Stimulated activated naive CD8-positive, alpha-beta T cell treated with anti-CD3 and anti-CD28 coated beads, Interleukin-15, Interleukin-2, amounts not matched to agents 100 U/mL and 50 U/mL, for 24 hours (primary cell): ENCODE results near the gene POU2F1.
A peak's percentile ranks its signal among the peaks of the same experiment; 100 is the strongest.
"Not testable (repeated sequence)": the region's sequence is repeated elsewhere in the genome, so short reads cannot be mapped to it uniquely, and the experiment has no call there.

Experiments
- ATAC-seq: fragments of 150-1000 bp; cut with Tn5 transposase; one replicate; pipeline ENCODE4 v1.10.0; 2021
- DNase-seq: peaks from one replicate; pipeline ENCODE4 v3.0.0; 2021

Gene POU2F1

DNA sequence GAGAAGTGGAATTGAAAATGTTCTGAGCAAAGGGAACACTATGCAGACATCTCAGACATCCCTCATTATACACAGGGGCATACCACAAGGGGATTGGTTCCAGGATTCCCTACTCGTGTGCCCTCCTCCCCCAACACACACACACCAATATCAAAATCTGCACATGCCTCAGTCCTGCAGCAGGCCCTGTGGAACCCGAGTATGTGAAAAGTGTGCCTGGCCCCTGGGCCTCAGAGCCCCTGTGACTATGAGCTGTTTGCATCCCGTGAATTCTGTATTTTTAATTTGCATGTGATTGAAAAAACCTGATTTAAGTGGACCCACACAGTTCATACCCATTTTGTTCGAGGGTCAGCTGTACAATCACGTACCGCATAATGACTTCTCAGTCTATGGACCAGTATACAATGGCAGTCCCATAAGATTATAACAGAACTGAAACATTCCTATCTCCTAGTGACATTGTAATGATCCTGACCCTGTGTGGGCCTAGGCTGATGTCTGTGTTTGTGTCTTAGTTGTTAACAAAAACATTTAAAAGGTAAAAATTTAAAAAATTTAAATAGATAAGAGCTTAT lies 11.3 kb downstream of the POU2F1 start:
- DNase-seq (no peak), ATAC-seq (no peak)

- DNase-seq: no peak
- ATAC-seq: no peak
These were observed 12.1 kb downstream of the POU2F1 start for GRCh38 chr1:167232801-167233200.

GRCh38 chr1:167233373-167233772 lies 12.7 kb downstream of the POU2F1 start:
- no peak for ATAC-seq
- DNase-seq: no peak

- ATAC-seq: no peak
- no peak for DNase-seq
These were observed 16.3 kb downstream of the POU2F1 start for GRCh38 chr1:167237000-167237399.

DNA sequence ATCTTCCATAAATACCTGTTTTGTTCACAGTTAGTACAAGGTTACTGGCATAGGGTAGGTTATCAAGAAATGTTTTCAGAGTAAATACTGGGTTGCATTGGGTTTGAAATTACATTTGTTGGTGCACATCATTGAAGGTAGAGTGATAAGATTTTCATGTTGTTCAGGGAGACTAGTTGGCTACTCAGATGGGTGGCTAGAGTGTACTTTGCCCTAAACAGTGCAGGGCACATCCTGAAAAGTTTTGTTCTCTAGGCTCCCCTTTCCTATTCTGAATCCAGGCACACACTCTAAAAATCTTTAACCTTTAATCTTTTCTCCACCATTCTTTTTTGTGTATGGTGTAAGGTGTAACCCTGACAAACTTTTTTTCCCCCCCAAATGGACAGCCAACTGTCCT lies 18.0 kb downstream of the POU2F1 start:
- ATAC-seq: no peak

DNA sequence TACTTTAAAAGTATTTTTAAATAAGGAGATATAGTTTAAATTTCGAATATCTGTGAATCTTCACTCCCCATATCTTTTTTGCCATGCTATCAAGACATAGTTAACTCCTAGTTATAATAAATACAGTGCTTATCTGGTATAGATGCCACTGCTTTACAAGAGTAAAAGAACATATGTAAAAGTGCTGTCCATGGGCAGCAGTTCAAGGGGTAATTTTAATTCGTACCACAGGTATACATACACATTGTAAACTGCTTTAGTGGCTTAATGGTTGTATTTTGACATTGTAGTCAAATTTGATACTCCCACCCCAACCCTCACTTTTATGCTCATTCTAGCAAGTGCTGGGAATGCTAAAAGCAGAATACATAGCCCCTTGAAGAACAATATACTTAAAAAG lies 18.6 kb downstream of the POU2F1 start:
- no peak for ATAC-seq
- no peak for DNase-seq

More for the DNA sequence above, 18.0 kb downstream of the POU2F1 start:
- DNase-seq: no peak

DNA sequence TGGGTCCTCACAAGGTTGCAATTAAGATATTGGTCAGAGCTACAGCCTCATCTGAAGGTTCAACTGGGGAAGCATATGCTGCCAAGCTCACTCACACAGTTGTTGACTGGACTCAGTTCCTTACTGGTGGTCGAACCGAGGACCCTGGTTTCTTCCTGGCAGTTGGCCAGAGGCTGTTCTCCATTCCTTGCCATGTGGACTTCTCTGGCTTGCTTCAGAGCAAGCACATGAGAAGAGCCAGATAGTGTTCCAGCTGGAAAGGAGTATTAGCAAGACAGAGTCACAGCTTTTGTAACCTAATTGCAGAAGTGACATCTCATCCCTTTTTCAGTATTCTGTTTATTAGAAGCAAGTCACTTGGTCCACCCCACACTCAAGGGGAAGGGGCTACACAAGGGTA lies 23.6 kb downstream of the POU2F1 start:
- DNase-seq: no peak
- ATAC-seq: no peak

DNA sequence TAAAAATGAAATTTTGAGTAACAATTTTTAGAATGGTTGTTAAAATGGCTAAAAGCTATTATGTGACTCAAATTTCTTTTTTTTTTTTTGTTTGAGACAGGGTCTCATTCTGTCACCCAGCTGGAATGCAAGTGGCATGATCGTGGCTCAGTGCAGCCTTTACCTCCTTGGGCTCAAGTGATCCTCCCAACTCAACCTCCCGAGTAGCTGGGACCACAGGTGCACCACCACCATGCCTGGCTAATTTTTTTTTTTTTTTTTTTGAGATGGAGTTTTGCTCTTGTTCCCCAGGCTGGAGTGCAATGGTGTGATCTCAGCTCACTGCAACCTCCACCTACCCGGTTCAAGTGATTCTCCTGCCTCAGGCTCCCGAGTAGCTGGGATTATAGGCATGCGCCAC lies 24.5 kb downstream of the POU2F1 start:
- not testable (repeated sequence) for DNase-seq, ATAC-seq

DNA sequence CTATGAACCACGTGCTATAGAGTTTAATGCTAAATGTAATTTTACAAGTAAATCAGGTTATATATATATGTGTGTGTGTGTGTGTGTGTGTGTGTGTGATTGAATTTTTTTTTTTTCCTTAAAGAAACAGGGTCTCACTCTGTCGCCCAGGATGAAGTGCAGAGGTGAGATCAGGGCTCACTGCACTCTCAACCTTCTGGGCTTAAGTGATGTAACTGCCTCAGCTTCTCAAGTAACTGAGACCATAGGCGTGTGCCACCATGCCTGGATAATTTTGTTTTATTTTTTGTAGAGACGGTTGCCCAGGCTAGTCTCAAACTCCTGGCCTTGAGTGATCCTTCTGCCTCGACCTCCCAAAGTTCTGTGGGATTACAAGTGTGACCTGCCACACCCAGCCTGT lies 26.3 kb downstream of the POU2F1 start:
- no peak for ATAC-seq
- no peak for DNase-seq

DNA sequence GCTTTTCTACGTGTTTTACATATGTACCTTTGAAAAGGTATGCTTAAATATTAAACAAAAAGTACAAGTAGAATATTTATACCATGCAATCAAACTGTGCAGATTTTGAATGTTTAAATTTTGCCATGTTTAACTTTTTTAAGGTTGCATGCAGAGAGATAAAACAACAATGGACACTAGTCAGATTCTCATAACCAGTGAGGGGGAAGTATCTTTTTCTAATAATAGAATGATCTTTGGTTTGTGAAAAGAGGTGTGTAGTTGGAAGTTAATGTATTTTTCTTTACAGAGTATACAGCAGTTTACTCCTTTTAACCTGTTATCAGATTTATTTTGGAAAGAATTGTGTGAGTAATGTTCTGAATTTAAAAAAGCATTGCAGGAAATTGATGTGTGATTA lies 27.1 kb downstream of the POU2F1 start:
- no peak for ATAC-seq
- DNase-seq: no peak

- DNase-seq (no peak), ATAC-seq (no peak)
These were observed 28.3 kb downstream of the POU2F1 start for GRCh38 chr1:167248707-167249642.

DNA sequence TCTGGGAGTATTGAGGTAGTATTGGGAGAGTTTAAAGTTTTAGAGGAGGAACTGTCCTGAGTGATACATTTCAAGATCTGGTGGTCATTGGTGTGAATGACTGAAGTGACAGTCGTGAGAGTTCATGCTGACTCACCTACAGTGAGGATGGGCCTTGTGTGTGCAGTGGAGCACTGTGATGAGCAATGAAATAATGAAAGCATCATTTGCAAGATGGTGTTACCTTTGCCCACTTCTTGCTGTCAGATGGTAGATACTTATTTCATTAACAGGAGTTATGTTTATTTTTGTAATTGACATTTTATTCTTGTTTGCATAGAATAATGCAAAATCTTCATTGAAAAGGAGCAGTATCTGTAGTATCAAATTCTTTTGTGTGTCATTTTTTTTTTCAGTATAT lies 29.0 kb downstream of the POU2F1 start:
- no peak for DNase-seq
- peak; percentile 89 for ATAC-seq

GRCh38 chr1:167250482-167250881 lies 29.8 kb downstream of the POU2F1 start:
- DNase-seq: no peak
- ATAC-seq: no peak

GRCh38 chr1:167251472-167251871 lies 30.8 kb downstream of the POU2F1 start:
- no peak for DNase-seq
- no peak for ATAC-seq

- ATAC-seq (no peak), DNase-seq (no peak)
These were observed 32.3 kb downstream of the POU2F1 start for GRCh38 chr1:167252986-167253385.

GRCh38 chr1:167258858-167259257 lies 38.2 kb downstream of the POU2F1 start:
- ATAC-seq (no peak), DNase-seq (no peak)

DNA sequence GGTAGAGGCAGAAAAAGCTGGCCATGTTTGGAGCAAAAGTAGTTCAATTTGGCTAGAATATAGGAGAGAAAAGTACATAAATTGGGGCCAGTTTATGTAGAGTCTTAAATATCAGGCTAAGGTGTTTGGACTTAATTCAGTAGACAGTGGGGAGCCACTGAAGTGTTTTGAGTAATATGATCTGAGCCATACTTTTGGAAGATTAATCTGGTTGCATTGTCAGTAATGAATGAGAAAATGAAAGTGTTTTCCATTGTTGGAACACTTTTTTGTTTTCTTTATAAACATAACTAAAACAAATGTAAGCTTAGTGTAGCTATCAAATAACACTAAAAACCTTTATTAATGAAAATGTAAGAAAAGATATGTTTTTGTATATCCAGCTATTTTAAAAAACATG lies 42.1 kb downstream of the POU2F1 start:
- ATAC-seq (no peak), DNase-seq (no peak)

- no peak for ATAC-seq
- no peak for DNase-seq
These were observed 42.7 kb downstream of the POU2F1 start for GRCh38 chr1:167263344-167263743.

GRCh38 chr1:167263819-167264464 lies 43.3 kb downstream of the POU2F1 start:
- DNase-seq (no peak), ATAC-seq (peak; percentile 60)

DNA sequence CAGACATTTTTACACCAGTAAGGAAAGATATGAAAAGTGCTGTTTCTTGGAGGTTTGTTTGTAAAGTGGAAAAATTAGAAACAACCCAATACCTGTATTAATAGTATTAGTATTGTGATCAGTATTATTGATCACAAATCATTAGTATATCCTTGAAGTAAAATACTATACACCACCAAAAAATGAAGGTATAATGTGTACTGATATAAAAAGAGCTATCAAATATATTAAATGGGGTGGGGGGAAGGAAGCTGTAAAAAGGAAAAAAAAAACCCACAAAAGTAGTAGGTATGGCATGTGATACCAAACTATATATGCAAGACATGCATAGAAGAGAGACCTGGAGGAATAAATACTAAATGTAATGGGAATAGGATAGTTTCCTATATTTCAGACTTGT lies 46.3 kb downstream of the POU2F1 start:
- DNase-seq: no peak
- ATAC-seq: no peak

DNA sequence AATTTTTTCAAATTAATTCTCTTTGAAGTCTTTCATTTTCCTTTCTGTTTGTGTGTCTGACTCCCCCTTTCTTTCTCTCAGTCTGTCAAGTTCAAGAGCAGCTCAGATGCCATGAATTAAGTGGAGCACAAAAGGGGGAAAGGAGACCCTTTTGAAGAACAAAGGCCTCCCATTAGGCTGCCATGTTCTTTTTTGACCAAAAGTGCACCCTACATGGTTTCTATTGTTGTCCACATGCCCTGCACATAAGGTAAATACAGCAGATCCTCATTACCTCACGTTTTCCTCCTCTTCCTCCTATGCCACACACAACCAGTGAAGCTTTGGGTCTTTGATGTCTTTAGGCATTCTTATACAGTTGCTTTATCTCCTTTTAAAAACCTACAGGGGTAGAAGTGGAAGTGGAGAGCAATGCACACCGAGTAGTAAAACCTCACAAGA lies 47.7 kb downstream of the POU2F1 start:
- ATAC-seq (no peak), DNase-seq (no peak)

DNA sequence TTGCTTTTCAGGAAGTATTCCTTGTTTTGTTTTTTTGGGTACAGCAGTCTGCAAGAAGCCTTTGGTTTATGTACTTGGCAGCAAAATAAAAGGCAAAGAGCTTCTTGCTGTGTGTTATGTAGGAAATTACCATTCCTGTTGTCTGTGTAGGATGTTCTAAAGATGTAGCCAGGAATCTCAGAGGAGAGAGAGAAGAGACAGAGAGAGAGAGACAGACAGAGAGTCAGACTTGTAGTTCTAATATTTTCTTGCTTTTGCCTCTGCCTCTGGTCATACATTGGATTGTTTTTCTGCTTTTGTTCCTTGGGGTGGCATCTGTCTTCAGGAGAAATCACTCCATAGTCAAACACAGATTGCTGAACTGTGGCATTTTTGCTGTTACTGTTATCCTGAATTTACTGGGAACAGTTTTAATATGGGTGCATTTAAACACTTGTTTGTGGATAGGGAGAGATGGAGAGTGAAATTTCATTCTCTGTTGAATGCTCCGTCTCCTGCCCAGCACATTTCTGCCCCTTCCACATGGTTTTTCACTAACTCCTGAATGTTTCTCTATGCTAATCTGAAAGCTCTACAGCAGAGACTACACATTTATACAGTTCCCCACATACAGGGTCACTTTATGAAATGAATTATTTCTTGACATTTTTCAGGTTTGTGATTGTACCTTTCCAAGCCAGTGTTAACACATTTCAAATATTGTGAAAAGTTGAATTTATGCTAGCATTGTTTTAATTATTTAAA lies 49.8 kb downstream of the POU2F1 start:
- ATAC-seq: no peak
- DNase-seq: no peak
